Activated T-helper 1 cell treated with anti-CD3 and anti-CD28 coated beads, Interleukin-12 subunit alpha, Interleukin-12 subunit beta, Interleukin-2, Interleukin-4 antibody, amounts not matched to agents 30 ng/mL and 10 ng/mL and 1 ng/mL, durations not matched to agents 14 hours and 24 hours and 36 hours (primary cell): Measurements from ENCODE around the gene CA6. TPM values are rescaled to one million over a fixed set of nuclear protein-coding genes. Genes with fewer than 3 reads are reported as not detected.
"Not testable (repeated sequence)": the region's sequence is repeated elsewhere in the genome, so short reads cannot be mapped to it uniquely, and the experiment has no call there.

Experiments used
- DNase-seq: peaks from one replicate; pipeline ENCODE4 v3.0.0; 2021; ENCODE audit warnings: low spot score
- H3K27ac Mint-ChIP-seq: one replicate; pipeline ENCODE4 v1.8.0; 2021; ENCODE audit warnings: mild to moderate bottlenecking, mixed read lengths
- H3K27me3 Mint-ChIP-seq: one replicate; pipeline ENCODE4 v1.8.0; 2022; ENCODE audit warnings: mild to moderate bottlenecking, moderate library complexity, mixed read lengths; ENCODE audit not compliant: insufficient read depth
- H3K36me3 Mint-ChIP-seq: one replicate; pipeline ENCODE4 v1.8.0; 2021; ENCODE audit warnings: low read depth, mixed read lengths
- H3K4me1 Mint-ChIP-seq: one replicate; pipeline ENCODE4 v1.8.0; 2021; ENCODE audit warnings: low read depth, mixed read lengths
- H3K4me3 Mint-ChIP-seq: one replicate; pipeline ENCODE4 v1.8.0; 2021; ENCODE audit warnings: mild to moderate bottlenecking, moderate library complexity, mixed read lengths
- H3K9me3 Mint-ChIP-seq: one replicate; pipeline ENCODE4 v1.8.0; 2021; ENCODE audit warnings: mixed read lengths
- intact Hi-C: fragments of 100-400 bp; cut with micrococcal nuclease; formaldehyde crosslinking; loops from one replicate; pipeline ENCODE4 v1.15.1; 2024
- total RNA-seq: library from RNA; stranded (reverse); gene quantifications from 2 replicates; pipeline ENCODE4 v1.2.3, GENCODE V29; 2022

CA6 gene
- total RNA-seq, 1 donor from 2014 or later: 2.2 TPM

DNA sequence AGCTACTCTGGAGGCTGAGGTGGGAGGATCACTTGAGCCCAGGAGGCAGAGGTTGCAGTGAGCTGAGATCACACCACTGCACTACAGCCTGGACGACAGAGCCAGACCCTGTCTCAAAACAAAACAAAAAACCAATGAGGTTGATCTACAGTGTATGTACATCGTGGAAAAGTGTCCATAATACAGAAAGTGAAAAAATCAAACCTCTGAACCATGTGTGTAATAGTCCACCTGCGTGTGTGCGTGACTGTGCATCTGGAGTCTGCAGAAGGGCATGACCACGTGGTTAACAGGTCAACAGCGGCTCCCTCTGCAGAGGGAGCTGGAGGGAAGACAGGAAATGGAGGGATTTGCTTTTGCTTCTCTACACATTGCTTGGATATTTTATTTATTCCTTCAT lies 34.8 kb upstream of the CA6 start:
- Mint-ChIP-seq H3K9me3 (peaks cover 4% of the 10 kb centered on the region), H3K4me3 (no peak overlapping the region), H3K27me3 (no peaks in the 10 kb centered on the region), H3K36me3 (peaks cover 6% of the 10 kb centered on the region), H3K4me1 (peaks cover 21% of the 10 kb centered on the region), H3K27ac (peak overlapping the region; percentile 12)
- no peak for DNase-seq
- intact Hi-C loops: no loop called here

DNA sequence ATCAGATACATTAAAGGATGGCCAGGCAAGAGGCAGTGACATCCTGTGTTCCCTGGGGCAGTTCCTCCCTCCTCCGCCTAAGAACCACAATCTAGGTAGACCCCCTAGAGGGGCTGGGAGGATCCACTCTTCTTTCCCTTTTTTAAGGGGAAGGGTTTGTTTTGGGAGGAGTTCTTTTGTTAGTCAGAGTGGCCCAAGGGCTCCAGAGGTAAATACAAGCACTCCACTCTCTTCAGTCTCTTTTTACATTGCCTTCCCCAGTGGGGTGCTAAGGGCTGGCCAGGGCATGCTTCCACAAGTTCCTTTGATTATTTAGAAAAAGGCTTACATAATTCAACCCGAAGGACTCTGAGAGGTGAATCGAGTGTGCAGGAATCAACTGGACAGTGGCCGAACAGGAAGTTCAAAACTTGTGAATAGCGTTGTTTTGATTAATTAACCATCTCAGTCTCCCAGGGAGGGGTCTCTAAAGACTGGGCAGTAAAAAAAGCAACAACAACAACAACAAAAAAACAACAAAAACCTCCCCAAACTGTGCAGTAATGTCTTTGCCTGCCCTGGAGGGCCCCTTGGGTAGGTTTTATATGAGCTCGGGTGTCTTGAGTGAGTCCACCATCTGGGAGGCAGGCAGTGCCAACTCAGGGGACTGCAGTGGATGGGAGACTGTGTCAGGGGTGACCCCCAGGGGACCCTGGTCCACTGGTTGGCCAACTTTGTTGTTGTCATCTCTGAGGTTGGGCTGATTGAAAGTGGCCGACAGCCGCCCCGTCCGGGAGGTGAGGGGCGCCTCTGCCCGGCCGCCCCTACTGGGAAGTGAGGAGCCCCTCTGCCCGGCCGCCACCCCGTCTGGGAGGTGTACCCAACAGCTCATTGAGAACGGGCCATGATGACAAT lies 34.0 kb upstream of the CA6 start:
- intact Hi-C loops: no loop called here
- DNase-seq: no peak
- Mint-ChIP-seq H3K36me3 (peaks cover 6% of the 10 kb centered on the region), H3K4me1 (peaks cover 23% of the 10 kb centered on the region), H3K4me3 (no peak overlapping the region), H3K27me3 (no peaks in the 10 kb centered on the region), H3K27ac (no peak overlapping the region), H3K9me3 (peaks cover 4% of the 10 kb centered on the region)

DNA sequence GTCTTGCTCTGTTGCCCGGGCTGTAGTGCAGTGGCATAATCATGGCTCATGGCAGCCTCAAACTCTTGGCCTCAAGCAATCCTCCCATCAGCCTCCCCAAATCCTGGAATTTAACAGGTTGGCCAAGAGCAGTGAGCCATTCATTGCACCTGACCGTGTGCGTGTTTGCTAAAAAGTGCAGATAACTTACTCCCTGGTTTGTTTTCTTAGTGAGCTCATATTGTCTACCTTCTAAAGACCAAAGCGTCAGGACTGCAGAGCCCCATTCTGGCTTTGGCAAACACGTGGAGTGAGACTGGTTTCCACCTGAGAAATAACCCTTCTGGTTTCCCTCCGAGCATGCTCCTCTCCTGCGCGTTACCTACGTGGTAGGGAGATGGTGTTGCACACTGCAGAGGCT lies 32.2 kb upstream of the CA6 start:
- Mint-ChIP-seq H3K9me3 (peaks cover 4% of the 10 kb centered on the region), H3K27me3 (no peaks in the 10 kb centered on the region), H3K4me1 (peaks cover 27% of the 10 kb centered on the region), H3K36me3 (peaks cover 6% of the 10 kb centered on the region), H3K27ac (no peak overlapping the region), H3K4me3 (no peak overlapping the region)
- DNase-seq: no peak
- intact Hi-C loops: no loop called here

DNA sequence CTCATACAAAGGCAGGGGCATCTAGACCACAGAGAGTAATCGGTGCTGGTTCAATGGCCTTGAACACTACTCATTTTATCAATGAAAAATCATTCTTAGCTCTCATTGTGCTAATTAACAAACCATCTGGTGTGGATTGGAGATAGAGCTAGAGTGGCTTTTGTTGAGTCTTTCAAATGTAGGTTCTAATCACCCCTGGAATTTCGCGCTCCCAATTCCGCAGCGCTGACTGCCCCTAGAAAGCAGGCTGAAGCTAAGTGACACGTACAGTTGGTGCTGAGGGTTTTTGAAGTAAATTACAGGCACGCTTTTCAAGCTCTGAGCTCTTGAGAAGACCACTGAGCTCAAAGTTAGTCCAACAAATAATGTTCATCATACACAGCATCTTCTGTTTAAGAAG lies 31.2 kb upstream of the CA6 start:
- Mint-ChIP-seq H3K27ac (no peak overlapping the region), H3K9me3 (peaks cover 4% of the 10 kb centered on the region), H3K36me3 (peaks cover 6% of the 10 kb centered on the region), H3K4me1 (peaks cover 31% of the 10 kb centered on the region), H3K4me3 (no peak overlapping the region), H3K27me3 (no peaks in the 10 kb centered on the region)
- intact Hi-C loops: no loop called here
- no peak for DNase-seq

DNA sequence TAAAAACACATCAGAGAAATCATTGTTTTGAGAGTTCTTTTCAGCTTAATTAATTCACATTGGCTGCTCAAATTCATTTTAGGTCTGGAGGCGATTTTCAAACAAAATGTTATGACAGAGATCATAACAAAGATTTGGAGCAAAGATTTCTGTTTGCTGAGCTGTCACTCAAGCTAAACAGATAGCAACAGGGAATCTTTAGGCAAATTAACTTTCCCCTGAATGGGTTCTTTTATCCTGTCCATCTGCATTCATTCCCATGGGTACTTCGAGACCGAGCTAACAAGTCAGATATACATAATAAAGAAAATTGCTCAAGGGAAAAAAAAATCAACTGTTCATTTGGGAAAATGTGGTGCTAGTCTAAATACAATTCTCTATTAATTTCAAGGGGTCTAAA lies 30.2 kb upstream of the CA6 start:
- intact Hi-C loops: no loop called here
- Mint-ChIP-seq H3K4me3 (no peak overlapping the region), H3K36me3 (peaks cover 2% of the 10 kb centered on the region), H3K4me1 (peaks cover 31% of the 10 kb centered on the region), H3K27ac (no peak overlapping the region), H3K27me3 (no peaks in the 10 kb centered on the region), H3K9me3 (no peaks in the 10 kb centered on the region)
- DNase-seq: no peak

DNA sequence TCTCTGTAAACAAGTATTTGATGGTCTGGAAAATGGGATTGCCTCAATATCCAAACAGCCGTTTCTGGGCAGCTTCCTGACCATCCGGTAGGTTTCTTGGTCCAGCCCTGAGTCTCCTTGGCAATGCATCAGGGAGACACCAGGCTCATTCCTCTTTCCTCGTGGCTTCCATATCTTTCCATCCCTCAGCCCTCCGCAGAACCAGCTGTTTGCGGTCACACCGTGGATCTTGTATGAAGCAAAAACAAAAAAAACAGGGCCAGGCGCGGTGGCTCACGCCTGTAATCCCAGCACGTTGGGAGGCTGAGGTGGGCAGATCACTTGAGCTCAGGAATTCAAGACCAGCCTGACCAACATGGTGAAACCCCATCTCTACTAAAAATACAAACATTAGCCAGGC lies 28.1 kb upstream of the CA6 start:
- H3K4me3 Mint-ChIP-seq, H3K27me3 Mint-ChIP-seq, H3K27ac Mint-ChIP-seq, intact Hi-C loops, DNase-seq: not testable (repeated sequence)
- H3K4me1 Mint-ChIP-seq: peaks cover 50% of the 10 kb centered on the region
- H3K9me3 Mint-ChIP-seq: peaks cover 18% of the 10 kb centered on the region
- peaks cover 18% of the 10 kb centered on the region for H3K36me3 Mint-ChIP-seq

DNA sequence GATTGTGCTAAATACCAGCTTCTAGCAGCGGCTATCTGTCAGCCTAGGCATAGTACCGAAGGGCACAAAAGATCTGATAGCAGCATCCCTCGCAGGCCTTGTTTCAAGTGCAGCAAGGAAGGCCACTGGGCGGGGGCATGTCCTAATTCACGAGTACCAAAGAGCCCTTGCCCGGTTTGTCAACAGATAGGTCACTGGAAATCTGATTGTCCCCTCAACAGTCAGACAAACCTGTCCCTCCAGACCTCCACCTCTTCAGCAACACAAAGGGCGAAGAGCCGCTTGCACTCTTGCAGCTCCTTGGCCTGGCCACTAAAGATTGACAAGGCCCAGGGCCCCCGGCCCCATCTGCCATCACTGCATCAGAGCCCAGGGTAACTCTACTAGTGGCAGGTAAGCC lies 22.7 kb upstream of the CA6 start:
- Mint-ChIP-seq H3K4me3 (peak overlapping the region; percentile 26), H3K27me3 (peaks cover 1% of the 10 kb centered on the region), H3K27ac (no peak overlapping the region), H3K36me3 (peaks cover 18% of the 10 kb centered on the region), H3K9me3 (peaks cover 21% of the 10 kb centered on the region), H3K4me1 (peaks cover 34% of the 10 kb centered on the region)
- no peak for DNase-seq
- intact Hi-C loops: no loop called here

DNA sequence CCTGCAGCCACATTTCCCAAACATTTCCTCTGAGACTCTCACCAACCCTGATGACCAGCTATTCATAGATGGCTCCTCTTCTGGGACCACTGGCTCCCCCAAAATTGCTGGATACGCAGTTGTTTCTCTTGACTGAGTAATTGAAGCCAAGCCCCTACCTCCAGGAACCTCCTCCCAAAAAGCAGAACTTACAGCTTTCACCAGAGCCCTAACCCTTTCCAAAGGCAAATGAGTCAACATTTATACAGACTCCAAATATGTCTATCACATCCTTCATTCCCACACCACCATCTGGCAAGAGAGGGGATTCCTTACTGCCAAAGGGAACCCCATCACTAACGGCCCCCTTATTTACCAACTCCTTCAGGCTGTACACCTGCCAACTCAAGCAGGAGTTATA lies 20.3 kb upstream of the CA6 start:
- Mint-ChIP-seq H3K4me1 (peaks cover 20% of the 10 kb centered on the region), H3K9me3 (peaks cover 21% of the 10 kb centered on the region), H3K4me3 (no peak overlapping the region), H3K27me3 (peaks cover 1% of the 10 kb centered on the region), H3K27ac (no peak overlapping the region), H3K36me3 (peaks cover 18% of the 10 kb centered on the region)
- intact Hi-C loops: no loop called here
- DNase-seq: no peak

DNA sequence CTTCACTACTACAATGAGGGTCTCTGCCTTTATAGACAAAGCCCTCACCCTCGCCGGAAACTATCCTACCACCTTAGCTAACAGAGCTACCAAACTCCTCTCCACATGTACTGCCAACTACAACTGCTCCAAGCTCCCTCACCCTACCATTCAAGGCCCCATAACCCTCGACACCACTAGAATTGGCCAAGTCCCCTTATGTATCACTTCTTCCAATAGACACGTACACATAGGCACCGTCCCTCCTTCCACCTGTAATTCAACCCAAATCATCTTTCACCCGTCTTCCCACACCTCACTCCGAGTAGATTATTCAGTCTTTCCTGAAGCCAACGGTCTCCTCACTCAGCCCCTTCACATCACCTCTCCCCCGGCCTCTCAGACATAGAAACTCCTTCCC lies 19.7 kb upstream of the CA6 start:
- H3K27me3 Mint-ChIP-seq: peaks cover 1% of the 10 kb centered on the region
- no peak for DNase-seq
- intact Hi-C loops: loop anchor here (2.0 kb wide), 1 partner anchor 17 kb away; no protein-coding TSS in a partner anchor
- no peak overlapping the region for H3K27ac Mint-ChIP-seq
- no peak overlapping the region for H3K4me3 Mint-ChIP-seq
- peaks cover 16% of the 10 kb centered on the region for H3K36me3 Mint-ChIP-seq
- peaks cover 15% of the 10 kb centered on the region for H3K4me1 Mint-ChIP-seq
- peaks cover 19% of the 10 kb centered on the region for H3K9me3 Mint-ChIP-seq

DNA sequence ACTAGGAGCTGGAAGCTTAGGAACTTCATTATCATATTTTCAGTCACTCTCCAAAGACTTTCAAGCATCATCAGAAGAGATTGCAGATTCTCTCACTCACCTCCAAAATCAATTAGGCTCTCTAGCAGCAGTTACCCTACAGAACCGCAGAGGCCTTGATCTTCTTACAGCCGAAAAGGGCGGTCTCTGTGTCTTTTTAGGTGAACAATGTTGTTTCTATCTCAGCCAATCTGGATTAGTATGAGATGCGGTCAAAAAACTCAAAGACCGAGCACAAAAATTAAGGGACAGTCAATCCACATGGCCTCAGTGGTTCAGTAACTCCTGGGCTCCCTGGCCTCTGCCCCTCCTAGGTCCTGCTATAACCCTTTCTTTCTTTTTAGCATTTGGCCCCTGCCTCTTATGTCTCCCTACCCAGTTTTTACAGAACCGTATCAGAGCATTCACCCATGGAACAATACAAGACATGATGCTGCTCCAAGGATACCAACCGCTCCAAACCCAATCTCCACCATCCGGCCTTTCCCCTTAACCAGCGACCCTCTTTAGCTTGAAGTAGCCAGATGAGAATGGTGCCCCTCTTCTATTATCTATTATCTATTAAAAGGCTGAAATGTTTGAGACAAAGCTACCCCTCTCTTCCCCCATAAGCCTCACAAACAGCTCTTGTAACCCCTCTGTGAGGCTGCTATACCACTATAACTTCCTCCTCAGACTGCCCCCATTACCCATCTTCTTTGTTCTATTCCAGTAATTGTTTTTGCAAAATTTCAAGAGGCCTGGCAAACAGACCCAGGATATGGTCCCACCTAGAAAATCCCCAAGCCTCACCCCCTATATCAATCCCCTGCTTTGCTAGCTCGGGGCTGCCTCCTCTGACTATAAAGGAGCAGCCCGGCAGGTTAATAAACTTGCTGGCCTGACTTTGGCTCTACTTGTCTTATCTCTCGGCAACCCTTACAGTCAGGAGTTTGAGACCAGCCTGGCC lies 18.7 kb upstream of the CA6 start:
- Mint-ChIP-seq H3K4me3 (no peak overlapping the region), H3K36me3 (peaks cover 6% of the 10 kb centered on the region), H3K9me3 (peaks cover 8% of the 10 kb centered on the region), H3K4me1 (peaks cover 4% of the 10 kb centered on the region), H3K27me3 (no peaks in the 10 kb centered on the region), H3K27ac (no peak overlapping the region)
- intact Hi-C loops: loop anchor here (2.0 kb wide), 1 partner anchor 16 kb away; no protein-coding TSS in a partner anchor
- DNase-seq: no peak

DNA sequence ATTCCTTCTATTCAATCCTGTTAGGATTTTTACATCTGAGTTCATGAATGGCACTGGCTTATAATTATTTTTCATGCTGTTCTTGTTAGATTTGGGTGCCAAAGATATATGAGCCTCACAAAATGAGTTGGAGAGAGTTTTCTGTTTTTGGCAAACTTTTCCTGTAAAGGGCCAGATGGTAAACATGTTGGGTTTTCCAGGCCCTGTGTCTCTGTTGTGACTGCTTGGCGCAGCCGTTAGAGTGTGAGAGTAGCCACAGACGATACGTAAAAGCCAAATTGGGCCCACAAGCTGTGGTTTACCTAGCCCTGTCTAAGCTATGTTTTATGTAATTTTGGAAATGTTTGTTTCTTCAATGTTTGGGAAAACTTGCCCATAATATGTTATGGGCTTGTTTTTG lies 15.6 kb upstream of the CA6 start:
- Mint-ChIP-seq H3K27ac (peak overlapping the region; percentile 53), H3K4me3 (no peak overlapping the region), H3K27me3 (no peaks in the 10 kb centered on the region), H3K9me3 (no peaks in the 10 kb centered on the region), H3K36me3 (peaks cover 3% of the 10 kb centered on the region), H3K4me1 (no peaks in the 10 kb centered on the region)
- intact Hi-C loops: no loop called here
- no peak for DNase-seq

DNA sequence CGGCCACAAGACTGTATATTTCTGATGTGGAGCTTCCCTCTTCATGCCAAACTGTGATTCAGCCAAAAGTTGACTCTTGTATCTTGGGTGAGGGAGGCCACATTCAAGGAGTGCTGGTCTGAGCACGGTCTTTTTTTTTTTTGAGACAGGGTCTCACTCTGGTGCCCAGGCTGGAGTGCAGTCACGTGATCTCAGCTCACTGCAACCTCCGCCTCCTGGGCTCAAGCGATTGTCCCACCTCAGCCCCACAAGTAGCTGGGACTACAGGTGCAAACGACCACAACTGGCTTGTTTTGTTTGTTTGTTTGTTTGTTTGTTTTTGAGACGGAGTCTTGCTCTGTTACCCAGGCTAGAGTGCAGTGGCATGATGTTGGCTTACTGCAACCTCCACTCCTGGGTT lies 8.6 kb upstream of the CA6 start:
- not testable (repeated sequence) for DNase-seq, H3K9me3 Mint-ChIP-seq, H3K27me3 Mint-ChIP-seq, H3K4me3 Mint-ChIP-seq
- Mint-ChIP-seq H3K4me1 (peaks cover 43% of the 10 kb centered on the region), H3K36me3 (peaks cover 19% of the 10 kb centered on the region), H3K27ac (peak overlapping the region; percentile 95)
- intact Hi-C loops: loop anchor here (5.0 kb wide), 1 partner anchor 35 kb away; no protein-coding TSS in a partner anchor

DNA sequence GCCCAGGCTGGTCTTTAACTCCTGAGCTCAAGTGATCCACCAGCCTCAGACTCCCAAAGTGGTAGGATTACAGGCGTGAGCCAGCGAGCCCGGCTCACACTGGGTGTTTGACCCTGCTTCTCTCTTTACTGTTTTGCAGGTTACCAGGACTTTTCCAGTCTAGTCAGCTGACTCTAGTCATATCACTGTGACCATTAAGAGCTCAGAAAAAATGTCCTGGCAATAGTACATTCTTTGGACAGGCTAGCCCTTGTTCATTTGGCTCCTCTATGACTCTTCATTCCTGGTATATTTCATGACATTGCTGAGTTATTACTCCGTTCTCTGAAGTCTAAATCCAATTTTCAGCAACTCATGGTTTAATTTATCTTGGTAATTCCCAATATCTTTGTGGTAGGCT lies 8.0 kb upstream of the CA6 start:
- peaks cover 19% of the 10 kb centered on the region for H3K36me3 Mint-ChIP-seq
- intact Hi-C loops: loop anchor here (5.0 kb wide), 1 partner anchor 35 kb away; no protein-coding TSS in a partner anchor
- H3K4me3 Mint-ChIP-seq: no peak overlapping the region
- H3K27ac Mint-ChIP-seq: peak overlapping the region; percentile 95
- peaks cover 50% of the 10 kb centered on the region for H3K4me1 Mint-ChIP-seq
- H3K9me3 Mint-ChIP-seq: no peaks in the 10 kb centered on the region
- no peak for DNase-seq
- no peaks in the 10 kb centered on the region for H3K27me3 Mint-ChIP-seq
